ENCODE data around the gene LCMT2.

The LCMT2 gene

GRCh38 chr15:43329960-43330779 is at the start of gene LCMT2:
Gene LCMT2 (minus strand): TSS chr15:43330573. CDS start chr15:43330489, 84 bp downstream.
- Histone ChIP-seq H3K79me2 (ENCODE audit: control insufficient read depth, insufficient read depth, low read length, unreplicated experiment) (peaks cover 21% of the 10 kb centered on the region), H3K27ac (ENCODE audit: low read depth, low read length) (peak within 1 kb of the TSS; percentile 83), H2AFZ (ENCODE audit: low read length, unreplicated experiment) (peak within 1 kb of the TSS; percentile 82)

GRCh38 chr15:43378601-43379000 is 48.2 kb upstream of the LCMT2 start:
- no peak overlapping the region for H2AFZ ChIP-seq (ENCODE audit: low read length, unreplicated experiment)
- H3K27ac ChIP-seq (ENCODE audit: low read depth, low read length), result no peak overlapping the region
- H3K79me2 ChIP-seq (ENCODE audit: control insufficient read depth, insufficient read depth, low read length, unreplicated experiment), result no peaks in the 10 kb centered on the region
- no peak overlapping the region for H3K4me3 ChIP-seq (ENCODE audit: low read depth, low read length)
- peaks cover 10% of the 10 kb centered on the region; the same call in 1 of the 2 replicates for H3K36me3 ChIP-seq (ENCODE audit: insufficient read depth, low read length)
- no peaks in the 10 kb centered on the region for H3K27me3 ChIP-seq (ENCODE audit: insufficient read depth, low read length)
- no peaks in the 10 kb centered on the region for H3K4me1 ChIP-seq (ENCODE audit: control insufficient read depth, insufficient read depth, low read length, unreplicated experiment)

More at GRCh38 chr15:43329960-43330779, at the start of gene LCMT2:
- no peaks in the 10 kb centered on the region; the same call in 1 of the 2 replicates for H3K36me3 ChIP-seq (ENCODE audit: insufficient read depth, low read length)
- peaks cover 21% of the 10 kb centered on the region for H3K4me1 ChIP-seq (ENCODE audit: control insufficient read depth, insufficient read depth, low read length, unreplicated experiment)
- H3K4me3 ChIP-seq (ENCODE audit: low read depth, low read length), result peak within 1 kb of the TSS; percentile 80
- H3K27me3 ChIP-seq (ENCODE audit: insufficient read depth, low read length), result no peaks in the 10 kb centered on the region

- H2AFZ ChIP-seq (ENCODE audit: low read length, unreplicated experiment), result no peak overlapping the region
- H3K27me3 ChIP-seq (ENCODE audit: insufficient read depth, low read length), result no peaks in the 10 kb centered on the region
- no peak overlapping the region for H3K4me3 ChIP-seq (ENCODE audit: low read depth, low read length)
- peaks cover 15% of the 10 kb centered on the region for H3K79me2 ChIP-seq (ENCODE audit: control insufficient read depth, insufficient read depth, low read length, unreplicated experiment)
- H3K27ac ChIP-seq (ENCODE audit: low read depth, low read length), result no peak overlapping the region
- H3K36me3 ChIP-seq (ENCODE audit: insufficient read depth, low read length), result 0 out of 2 replicates have a peak, but pooled peaks cover 7% of the 10 kb centered on the region
- peaks cover 7% of the 10 kb centered on the region for H3K4me1 ChIP-seq (ENCODE audit: control insufficient read depth, insufficient read depth, low read length, unreplicated experiment)
Measured at GRCh38 chr15:43376017-43376705, 45.8 kb upstream of the LCMT2 start.

GRCh38 chr15:43370975-43371974 is 40.9 kb upstream of the LCMT2 start, which contains the start of the genes TUBGCP4 and ZSCAN29:
Gene TUBGCP4 (plus strand): TSS chr15:43371101. CDS start chr15:43371355, 254 bp downstream.
Gene ZSCAN29 (minus strand): TSS chr15:43371043. CDS start chr15:43369913, 1,130 bp downstream.
- H3K36me3 ChIP-seq (ENCODE audit: insufficient read depth, low read length), result peaks cover 30% of the 10 kb centered on the region
- H3K4me1 ChIP-seq (ENCODE audit: control insufficient read depth, insufficient read depth, low read length, unreplicated experiment), result peaks cover 13% of the 10 kb centered on the region
- no peaks in the 10 kb centered on the region for H3K27me3 ChIP-seq (ENCODE audit: insufficient read depth, low read length)
- H3K4me3 ChIP-seq (ENCODE audit: low read depth, low read length), result peak within 1 kb of the TSS; percentile 96
- H3K27ac ChIP-seq (ENCODE audit: low read depth, low read length), result no peak within 1 kb of the TSS
- peak within 1 kb of the TSS; percentile 92 for H2AFZ ChIP-seq (ENCODE audit: low read length, unreplicated experiment)
- peaks cover 35% of the 10 kb centered on the region for H3K79me2 ChIP-seq (ENCODE audit: control insufficient read depth, insufficient read depth, low read length, unreplicated experiment)

DNA sequence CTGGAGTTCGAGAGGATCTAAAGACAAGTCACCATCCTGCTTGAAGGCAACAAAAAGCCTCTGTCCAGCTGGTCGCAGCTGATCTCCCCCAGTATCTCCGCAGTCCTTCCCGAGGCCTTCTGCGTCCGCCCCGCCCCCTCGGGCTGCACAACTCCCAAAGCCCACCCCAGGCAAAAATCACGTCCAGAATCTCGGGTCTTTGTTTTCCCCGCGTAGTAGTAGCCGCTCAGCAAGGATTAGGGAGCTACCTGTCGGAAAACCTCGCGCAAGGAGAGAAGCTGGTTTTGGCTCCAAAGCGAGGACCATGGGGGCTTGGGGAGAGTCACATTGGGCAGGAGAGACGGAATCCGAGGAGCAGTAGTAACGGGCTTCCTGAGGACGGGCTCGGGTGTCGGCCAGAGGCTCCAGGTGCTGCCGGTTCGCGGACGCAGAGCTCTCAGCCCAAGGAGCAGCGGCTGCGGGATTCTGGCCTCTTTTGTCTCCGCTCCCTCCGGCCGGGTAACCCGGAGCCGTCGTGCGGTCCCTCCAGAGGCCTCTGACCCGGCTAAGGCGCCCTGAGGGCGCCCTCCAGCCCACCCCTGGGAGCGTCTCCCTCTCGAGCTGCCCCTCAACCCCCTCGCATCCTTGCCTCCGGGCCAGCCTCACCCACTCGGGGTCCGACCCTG is 40.1 kb upstream of the LCMT2 start:
- no peak overlapping the region for H3K27ac ChIP-seq (ENCODE audit: low read depth, low read length)

DNA sequence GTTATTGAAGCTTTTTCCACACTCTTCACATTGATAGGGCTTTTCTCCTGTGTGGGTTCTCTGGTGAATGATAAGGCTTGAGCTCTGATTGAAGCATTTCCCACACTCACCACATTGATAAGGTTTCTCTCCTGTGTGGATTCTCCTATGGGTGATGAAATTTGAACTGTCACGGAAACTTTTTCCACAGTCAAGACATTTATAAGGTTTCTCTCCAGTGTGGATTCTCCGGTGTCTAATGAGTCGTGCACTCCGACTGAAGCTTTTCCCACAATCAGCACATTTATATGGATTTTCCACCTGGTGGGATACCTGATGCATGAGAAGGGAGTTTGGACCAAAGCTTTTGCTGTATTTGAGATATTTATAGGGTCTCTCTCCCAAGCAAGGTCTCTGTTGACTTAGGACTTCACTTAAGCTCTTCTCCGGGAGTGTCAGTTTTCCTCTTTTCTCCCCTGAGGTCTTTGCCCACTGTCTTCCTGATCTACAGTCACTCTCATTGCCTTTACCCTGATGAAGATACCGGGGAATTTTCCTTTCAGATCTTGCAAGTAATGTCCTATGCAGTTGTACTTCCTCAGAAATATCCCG is 31.0 kb upstream of the LCMT2 start:
- H3K4me3 ChIP-seq (ENCODE audit: low read depth, low read length), result no peak overlapping the region
- H3K27me3 ChIP-seq (ENCODE audit: insufficient read depth, low read length), result no peaks in the 10 kb centered on the region
- peaks cover 85% of the 10 kb centered on the region for H3K36me3 ChIP-seq (ENCODE audit: insufficient read depth, low read length)
- no peak overlapping the region for H2AFZ ChIP-seq (ENCODE audit: low read length, unreplicated experiment)
- H3K79me2 ChIP-seq (ENCODE audit: control insufficient read depth, insufficient read depth, low read length, unreplicated experiment), result no peaks in the 10 kb centered on the region
- no peaks in the 10 kb centered on the region for H3K4me1 ChIP-seq (ENCODE audit: control insufficient read depth, insufficient read depth, low read length, unreplicated experiment)
- H3K27ac ChIP-seq (ENCODE audit: low read depth, low read length), result no peak overlapping the region

More for the DNA sequence above, 40.1 kb upstream of the LCMT2 start:
- Histone ChIP-seq H3K4me3 (ENCODE audit: low read depth, low read length) (peak overlapping the region; percentile 96), H3K79me2 (ENCODE audit: control insufficient read depth, insufficient read depth, low read length, unreplicated experiment) (peaks cover 35% of the 10 kb centered on the region), H3K4me1 (ENCODE audit: control insufficient read depth, insufficient read depth, low read length, unreplicated experiment) (peaks cover 13% of the 10 kb centered on the region), H2AFZ (ENCODE audit: low read length, unreplicated experiment) (peak overlapping the region; percentile 92), H3K27me3 (ENCODE audit: insufficient read depth, low read length) (no peaks in the 10 kb centered on the region), H3K36me3 (ENCODE audit: insufficient read depth, low read length) (peaks cover 38% of the 10 kb centered on the region)

DNA sequence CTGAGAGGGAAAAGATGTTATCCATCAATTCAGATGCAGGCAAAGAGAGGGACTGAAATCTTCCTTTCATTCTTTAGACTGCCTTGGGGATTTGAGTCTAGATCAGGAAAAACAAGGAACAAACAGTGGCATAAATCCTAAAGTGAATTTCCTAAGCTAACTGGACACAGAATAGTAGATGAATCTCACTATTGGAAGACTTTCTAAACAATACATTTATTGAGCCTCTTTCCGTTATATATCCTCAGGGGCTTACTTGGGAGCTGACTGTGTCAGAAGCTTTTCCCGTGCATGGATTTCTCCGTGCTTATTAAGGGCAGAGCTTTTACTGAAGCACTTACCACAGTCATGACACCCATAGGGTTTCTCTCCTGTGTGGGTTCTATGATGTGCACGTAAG is 30.4 kb upstream of the LCMT2 start:
- Histone ChIP-seq H3K27me3 (ENCODE audit: insufficient read depth, low read length) (no peaks in the 10 kb centered on the region), H3K4me1 (ENCODE audit: control insufficient read depth, insufficient read depth, low read length, unreplicated experiment) (no peaks in the 10 kb centered on the region), H3K27ac (ENCODE audit: low read depth, low read length) (no peak overlapping the region), H3K79me2 (ENCODE audit: control insufficient read depth, insufficient read depth, low read length, unreplicated experiment) (no peaks in the 10 kb centered on the region), H3K4me3 (ENCODE audit: low read depth, low read length) (no peak overlapping the region), H3K36me3 (ENCODE audit: insufficient read depth, low read length) (peaks cover 79% of the 10 kb centered on the region), H2AFZ (ENCODE audit: low read length, unreplicated experiment) (no peak overlapping the region)

DNA sequence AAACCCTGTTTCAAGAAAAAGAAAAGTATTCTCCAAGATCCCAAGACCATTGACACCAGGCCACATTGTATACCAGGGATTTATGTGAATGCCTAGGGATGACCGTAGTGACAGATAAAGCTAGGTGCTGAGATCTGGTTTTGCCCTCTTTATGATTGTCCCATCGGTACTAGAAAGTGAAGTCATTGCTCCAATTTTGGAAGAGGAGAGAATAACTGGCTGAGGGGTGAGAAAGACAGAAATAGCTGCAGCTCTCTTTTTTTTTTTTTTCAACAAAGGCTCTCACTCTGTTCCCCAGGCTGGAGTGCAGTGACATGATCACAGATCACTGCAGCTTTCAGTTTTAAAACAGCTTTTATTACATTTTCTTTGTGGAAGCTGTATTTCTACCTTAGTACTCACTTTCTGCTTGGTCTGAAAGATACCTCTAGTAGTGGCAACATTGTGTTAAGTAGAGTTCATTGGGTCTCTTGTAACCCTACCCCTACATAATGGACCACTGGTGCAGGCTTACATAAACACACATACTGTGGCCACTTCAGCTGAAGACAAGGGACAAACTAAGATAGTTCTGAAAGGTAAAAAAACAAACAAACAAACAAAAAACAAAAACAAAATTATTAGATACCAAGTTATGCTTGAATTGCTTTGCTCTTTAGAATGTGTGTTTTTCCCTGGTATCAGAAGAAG is 22.5 kb upstream of the LCMT2 start:
- Histone ChIP-seq H3K4me1 (ENCODE audit: control insufficient read depth, insufficient read depth, low read length, unreplicated experiment) (no peaks in the 10 kb centered on the region), H3K4me3 (ENCODE audit: low read depth, low read length) (no peak overlapping the region), H3K27me3 (ENCODE audit: insufficient read depth, low read length) (no peaks in the 10 kb centered on the region), H3K36me3 (ENCODE audit: insufficient read depth, low read length) (peaks cover 34% of the 10 kb centered on the region), H2AFZ (ENCODE audit: low read length, unreplicated experiment) (no peak overlapping the region), H3K27ac (ENCODE audit: low read depth, low read length) (no peak overlapping the region), H3K79me2 (ENCODE audit: control insufficient read depth, insufficient read depth, low read length, unreplicated experiment) (no peaks in the 10 kb centered on the region)

GRCh38 chr15:43347114-43347513 is 16.7 kb upstream of the LCMT2 start:
- H2AFZ ChIP-seq (ENCODE audit: low read length, unreplicated experiment), result no peak overlapping the region
- H3K36me3 ChIP-seq (ENCODE audit: insufficient read depth, low read length), result peaks cover 23% of the 10 kb centered on the region; the same call in 1 of the 2 replicates
- no peaks in the 10 kb centered on the region for H3K27me3 ChIP-seq (ENCODE audit: insufficient read depth, low read length)
- H3K27ac ChIP-seq (ENCODE audit: low read depth, low read length), result no peak overlapping the region
- no peaks in the 10 kb centered on the region for H3K4me1 ChIP-seq (ENCODE audit: control insufficient read depth, insufficient read depth, low read length, unreplicated experiment)
- no peaks in the 10 kb centered on the region for H3K79me2 ChIP-seq (ENCODE audit: control insufficient read depth, insufficient read depth, low read length, unreplicated experiment)
- no peak overlapping the region for H3K4me3 ChIP-seq (ENCODE audit: low read depth, low read length)

Measured in ACC112 (cell line).